ENCODE results near the gene NCS1. TPM values are rescaled to one million over a fixed set of nuclear protein-coding genes. Genes with fewer than 3 reads are reported as not detected.

The NCS1 gene
- total and polyA plus RNA-seq, 2 of the 8 experiments (the other 6 are each of a cell fraction or from before 2014, with no cell fraction given): 34.7 to 47.6 TPM

DNA sequence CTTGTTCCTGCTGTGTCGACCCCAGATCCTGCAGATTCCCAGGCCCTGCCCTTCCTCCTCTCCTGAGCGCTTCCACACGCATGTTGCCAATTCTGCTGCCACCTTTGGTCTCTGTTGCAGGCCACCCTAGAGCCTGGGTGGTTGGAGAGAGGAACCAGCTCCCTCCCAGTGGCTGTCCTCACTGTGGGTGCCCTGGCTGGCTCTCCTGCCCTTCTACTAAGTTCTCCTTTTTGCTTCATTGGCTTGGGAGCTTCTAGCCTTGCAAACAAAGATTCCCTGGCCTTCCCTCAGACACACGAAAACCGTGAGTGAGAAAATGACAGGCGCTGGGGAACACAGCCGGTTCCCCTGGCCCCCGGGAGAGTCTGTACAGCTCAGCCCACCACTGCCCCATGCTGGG, 14.2 kb upstream of the NCS1 start:
- Histone ChIP-seq H3K4me2 (ENCODE audit: insufficient read depth in 1 of 2, low read depth in 2 of 2, low read length in 2 of 2) (no peak overlapping the region), H3K27ac (ENCODE audit: low read depth, low read length) (no peak overlapping the region), H2BK20ac (ENCODE audit: low read length) (no peak overlapping the region), H3K9me3 (ENCODE audit: insufficient read depth in 2 of 2, low read depth in 1 of 2, low read length in 1 of 2) (no peaks in the 10 kb centered on the region), H3K18ac (ENCODE audit: extremely low read depth, low read length) (no peak overlapping the region), H4K20me1 (replicated peaks in 1 of 2; ENCODE audit: control insufficient read depth in 1 of 2, insufficient read depth in 2 of 2, low read length in 2 of 2) (no peaks in the 10 kb centered on the region), H3K23me2 (ENCODE audit: low read depth, low read length) (no peaks in the 10 kb centered on the region), H2BK120ac (replicated peaks; ENCODE audit: low read depth, low read length) (no peak overlapping the region), H2BK5ac (ENCODE audit: low read depth, low read length) (no peak overlapping the region), H3K9ac (replicated peaks in 1 of 4; ENCODE audit: extremely low read depth in 1 of 4, low read depth in 3 of 4, low read length in 3 of 4) (no peak overlapping the region), H3K79me2 (ENCODE audit: control insufficient read depth in 1 of 2, insufficient read depth in 2 of 2, low read length in 2 of 2) (no peaks in the 10 kb centered on the region), H3K56ac (replicated peaks; ENCODE audit: insufficient read length, low read depth, low read length) (no peak overlapping the region), H4K91ac (replicated peaks; ENCODE audit: insufficient read length, low read length) (no peak overlapping the region), H3K27me3 (replicated peaks in 1 of 4; ENCODE audit: control insufficient read depth in 3 of 4, extremely low read depth in 1 of 4, insufficient read depth in 3 of 4, low read length in 3 of 4) (no peaks in the 10 kb centered on the region), H3K4ac (replicated peaks; ENCODE audit: insufficient read length, low read depth, low read length) (no peak overlapping the region), H4K8ac (ENCODE audit: extremely low read depth, insufficient read depth, low read length) (no peak overlapping the region), H2BK15ac (ENCODE audit: low read length) (0 out of 2 replicates have a peak overlapping the region, but pooled peaks have one; percentile 46), H2BK12ac (ENCODE audit: low read depth, low read length) (no peak overlapping the region), H3K4me3 (ENCODE audit: extremely low read depth in 1 of 4, insufficient read depth in 2 of 4, low read depth in 3 of 4, low read length in 4 of 4) (no peak overlapping the region), H3K36me3 (ENCODE audit: control insufficient read depth in 2 of 4, insufficient read depth in 4 of 4, low read length in 3 of 4) (no peaks in the 10 kb centered on the region), H2AFZ (ENCODE audit: low read length) (no peak overlapping the region), H3K4me1 (replicated peaks in 1 of 4; ENCODE audit: control insufficient read depth in 3 of 4, insufficient read depth in 4 of 4, low read length in 3 of 4) (peaks cover 0 to 5% (median 3%) of the 10 kb centered on the region in 4 experiments; a peak in 4 of 7 replicates), H4K5ac (ENCODE audit: insufficient read length, low read depth, low read length) (no peak overlapping the region), H2AK5ac (ENCODE audit: low read depth, low read length) (no peak overlapping the region), H3K14ac (ENCODE audit: insufficient read length) (no peak overlapping the region), H3K79me1 (ENCODE audit: low read depth, low read length) (no peaks in the 10 kb centered on the region), H3K23ac (ENCODE audit: insufficient read length) (no peak overlapping the region)
- ChIA-PET POLR2A (ENCODE audit: partially characterized antibody) (interaction anchor here (2.3 kb wide), 1 partner anchor 10 kb away, joined by 5 read pairs; no protein-coding TSS in a partner anchor), CTCF (ENCODE audit: partially characterized antibody) (interaction anchor here (0.7 to 1.8 kb wide), 3 partner anchors 15 to 185 kb away, joined by 3 to 4 read pairs (median 3); no protein-coding TSS in a partner anchor)
- WGBS, 2 experiments (ENCODE audit: extremely low coverage in 1 of 2, insufficient coverage in 1 of 2, insufficient read length in 1 of 2, insufficient replicate concordance in 2 of 2, low coverage in 1 of 2, low lambda C conversion rate in 2 of 2, missing lambda C conversion rate in 1 of 2): 90% methylated on average over 8 of the region's 8 CpGs; no CpG with 5 or more reads in 1 of the 2 experiments
- no peak for TF ChIP-seq ATF2 (IDR thresholded peaks at IDR 0.05; ENCODE audit: low read length)
- no peak for DNase-seq (ENCODE audit: low read depth in 1 of 2, low spot score in 2 of 2)
- no peak for FAIRE-seq

Measured in H1 (cell line).